Lung (tissue), 12 donors: ENCODE measurements around the gene MAPK12. TPM values are rescaled to one million over a fixed set of nuclear protein-coding genes. Genes with fewer than 3 reads are reported as not detected.

ENCODE experiments used
- ATAC-seq: fragments of 200-7000 bp; cut with Tn5 transposase; one replicate; pipeline ENCODE4 v1.9.1; 2020; ENCODE audit warnings: moderate number of reproducible peaks; ENCODE audit not compliant: insufficient read depth, low FRiP score
- DNase-seq, 3 donors: peaks; one replicate each; pipeline ENCODE4 v3.0.0-alpha.2; 2013 to 2017
- H3K27ac ChIP-seq, 2 donors: one replicate each; pipeline ENCODE4 v1.5.1; 2013; ENCODE audit warnings: mild to moderate bottlenecking in 2 of 2, moderate library complexity in 2 of 2, control low read depth in 1 of 2, inconsistent platforms in 1 of 2, low read depth in 1 of 2, low read length in 1 of 2
- H3K27me3 ChIP-seq, 3 donors: one replicate each; pipeline ENCODE4 v1.5.1; 2013; ENCODE audit warnings: low read length in 2 of 3; ENCODE audit not compliant: control insufficient read depth in 3 of 3, insufficient read depth in 3 of 3
- H3K36me3 ChIP-seq, 4 donors: one replicate each; pipeline ENCODE4 v1.5.1; 2013; ENCODE audit warnings: low read length in 4 of 4, mild to moderate bottlenecking in 1 of 4, moderate library complexity in 1 of 4; ENCODE audit not compliant: control insufficient read depth in 4 of 4, insufficient read depth in 4 of 4
- H3K4me1 ChIP-seq, 5 donors: one replicate each; pipeline ENCODE4 v1.5.1; 2013; ENCODE audit warnings: low read length in 5 of 5, mild to moderate bottlenecking in 2 of 5, moderate library complexity in 1 of 5; ENCODE audit not compliant: control insufficient read depth in 5 of 5, insufficient read depth in 5 of 5
- H3K4me3 ChIP-seq: one replicate; pipeline ENCODE4 v1.5.1; 2013; ENCODE audit warnings: mild to moderate bottlenecking, control low read depth, moderate library complexity
- H3K9ac ChIP-seq, 2 donors: one replicate each; pipeline ENCODE4 v1.5.1; 2013; ENCODE audit warnings: low read length in 2 of 2, control low read depth in 1 of 2; ENCODE audit not compliant: insufficient read depth in 1 of 2
- H3K9me3 ChIP-seq, 4 donors: one replicate each; pipeline ENCODE4 v1.5.1; 2013; ENCODE audit warnings: low read length in 3 of 4, mild to moderate bottlenecking in 1 of 4, moderate library complexity in 1 of 4; ENCODE audit not compliant: control insufficient read depth in 4 of 4, insufficient read depth in 3 of 4
- CTCF ChIP-seq: IDR thresholded peaks from 2 replicates; pipeline ENCODE4 v1.5.1; 2012; ENCODE audit warnings: mild to moderate bottlenecking; ENCODE audit errors: control extremely low read depth, extremely low read depth
- WGBS, 2 donors: extraction: QIAGEN DNeasy Blood & Tissue Kit; methylation state at CpG; one replicate each; pipeline ENCODE4 v1.1.7; 2013; 5-methylcytosine and 5-hydroxymethylcytosine counted together
- polyA plus RNA-seq, 2 donors: library from polyadenylated mRNA; stranded (reverse); fragments of 200-250 nt; gene quantifications; one replicate each; pipeline ENCODE4 v1.2.1, GENCODE V29; 2013
- total RNA-seq, 2 donors: library from RNA; depleted of rRNA in 1 of 2; stranded (reverse); fragments of >200 nt in 1 of 2; gene quantifications; one replicate each; pipeline ENCODE4 v1.2.1, GENCODE V29; 2014 to 2021
- donor health status: control.
- donor health status: control.
- donor health status: Bipolar disorder and iron deficiency.
- donor health status: healthy.
- donor health status: DM: yes; HTN: yes; CAD: no.

MAPK12 gene
- total and polyA plus RNA-seq, 4 donors: 10.4 to 13.1 (median 11.9) TPM

DNA sequence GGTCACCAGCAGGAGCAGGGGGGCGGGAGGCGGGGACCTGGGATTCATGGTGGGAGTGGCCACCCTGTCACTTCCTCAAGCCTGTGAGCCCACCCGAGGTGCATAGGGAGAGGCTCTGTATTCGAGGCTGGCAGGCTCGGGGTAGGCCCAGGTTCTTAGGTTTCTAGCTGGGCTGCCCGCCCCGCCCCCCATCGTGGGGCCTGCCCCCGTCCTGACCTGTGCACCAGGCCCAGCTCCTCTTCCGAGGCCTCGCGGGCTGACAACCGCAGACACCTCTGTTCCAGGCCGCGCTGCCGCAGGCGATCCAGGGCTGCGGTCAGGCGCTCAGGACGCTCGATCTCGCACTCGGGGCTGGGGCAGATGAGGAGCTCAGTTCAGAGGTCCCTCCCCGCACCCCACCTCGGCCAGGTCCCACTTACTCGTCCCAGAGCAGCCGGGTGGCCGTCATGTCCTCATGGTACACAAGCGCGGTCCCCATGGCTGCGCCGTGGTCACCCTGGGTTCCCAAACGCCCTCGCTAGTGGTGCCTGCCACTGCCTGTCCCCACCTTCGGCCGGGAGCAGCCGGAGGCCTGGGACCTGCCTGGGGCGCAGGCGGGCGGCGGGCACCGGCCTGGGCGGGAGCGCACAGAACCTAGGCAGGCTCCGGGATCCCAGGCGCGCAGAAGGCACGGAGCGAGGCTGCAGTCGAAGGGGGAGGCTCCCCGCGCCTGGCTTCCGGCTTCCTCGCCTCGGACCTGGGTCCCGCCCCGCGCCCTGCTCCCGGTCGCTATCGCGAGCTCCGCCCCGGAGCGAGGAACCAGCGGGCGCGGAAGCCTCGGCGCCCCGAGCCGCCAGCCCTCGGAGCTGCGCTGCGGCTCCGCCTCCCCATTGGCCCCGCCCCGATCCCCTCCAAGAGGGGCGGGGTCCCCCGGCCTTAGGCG is 10.7 kb downstream of the MAPK12 start, which contains the start of gene HDAC10:
Gene HDAC10 (minus strand): TSS at position 711 of the 922 bp plus-strand sequence. CDS start 233 bp downstream, at position 478.
- ATAC-seq (peak; percentile 86), DNase-seq (peak; percentile 77 to 88 (median 83))
- no peaks in the 10 kb centered on the region for H3K9me3 ChIP-seq
- H3K9ac ChIP-seq: peak within 1 kb of the TSS in 1 of 2 donors; percentile 32
- peaks cover 3 to 15% (median 8%) of the 10 kb centered on the region in 5 donors for H3K4me1 ChIP-seq
- H3K27me3 ChIP-seq: no peaks in the 10 kb centered on the region
- H3K27ac ChIP-seq: peak within 1 kb of the TSS in 1 of 2 donors; percentile 79
- peaks cover 0 to 19% (median 14%) of the 10 kb centered on the region in 4 donors for H3K36me3 ChIP-seq
- no peak for TF ChIP-seq CTCF
- WGBS, 2 donors: 1 to 2% methylated on average over 80 to 81 of the region's 81 CpGs
- H3K4me3 ChIP-seq: peak within 1 kb of the TSS; percentile 57

DNA sequence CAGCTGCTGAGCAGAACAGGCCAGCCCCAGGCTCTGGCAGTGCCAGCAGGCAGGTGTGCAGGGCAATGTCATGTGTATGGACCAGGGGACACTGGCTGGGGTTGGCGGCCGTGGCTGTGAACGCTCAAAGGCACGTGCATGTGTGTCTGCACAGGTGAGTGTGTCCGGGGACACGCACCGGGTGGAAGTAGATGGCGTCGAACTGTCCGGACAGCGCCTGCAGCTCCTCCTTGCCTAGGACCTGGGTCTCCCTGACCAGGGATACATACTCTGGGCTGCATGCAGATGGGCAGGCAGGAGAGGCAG is 11.3 kb downstream of the MAPK12 start:
- peaks cover 3 to 19% (median 8%) of the 10 kb centered on the region in 5 donors for H3K4me1 ChIP-seq
- H3K9me3 ChIP-seq: no peaks in the 10 kb centered on the region
- 74 to 78% methylated on average over 11 of the region's 11 CpGs for WGBS, 2 donors
- ATAC-seq (no peak), DNase-seq (no peak)
- H3K27me3 ChIP-seq: no peaks in the 10 kb centered on the region
- no peak overlapping the region for H3K9ac ChIP-seq
- H3K36me3 ChIP-seq: peaks cover 0 to 19% (median 14%) of the 10 kb centered on the region in 4 donors
- no peak for TF ChIP-seq CTCF
- no peak overlapping the region for H3K4me3 ChIP-seq
- H3K27ac ChIP-seq: no peak overlapping the region

- 91 to 94% methylated on average over 30 to 32 of the region's 32 CpGs for WGBS, 2 donors
- H3K27ac ChIP-seq: no peak overlapping the region
- H3K36me3 ChIP-seq: peaks cover 0 to 16% (median 12%) of the 10 kb centered on the region in 4 donors
- no peak overlapping the region for H3K4me3 ChIP-seq
- no peak for DNase-seq
- H3K4me1 ChIP-seq: peaks cover 3 to 19% (median 8%) of the 10 kb centered on the region in 5 donors
- no peak for TF ChIP-seq CTCF
- no peak overlapping the region for H3K9ac ChIP-seq
- ATAC-seq: no peak
- no peaks in the 10 kb centered on the region for H3K27me3 ChIP-seq
- H3K9me3 ChIP-seq: no peaks in the 10 kb centered on the region
Observed at GRCh38 chr22:50249341-50250248, 11.9 kb downstream of the MAPK12 start.
